ENCODE data around the gene SEMA3F.

SEMA3F gene

GRCh38 chr3:50168388-50168787, 13.3 kb downstream of the SEMA3F start:
- Histone ChIP-seq H3K27ac (replicated peaks) (no peak overlapping the region), H3K27me3 (ENCODE audit: insufficient read depth, poor library complexity, severe bottlenecking) (peaks cover 3% of the 10 kb centered on the region), H3K4me3 (replicated peaks; ENCODE audit: insufficient read depth, low read length) (no peak overlapping the region)
- no peak for TF ChIP-seq GABPA (IDR thresholded peaks at IDR 0.05; ENCODE audit: low read depth)
- no peak for TF ChIP-seq SPI1 (IDR thresholded peaks at IDR 0.05; ENCODE audit: borderline replicate concordance, low read depth)
- no peak for TF ChIP-seq POLR2AphosphoS5 (IDR thresholded peaks at IDR 0.05; ENCODE audit: low read depth)
- no peak for TF ChIP-seq CTCF (IDR thresholded peaks at IDR 0.05; ENCODE audit: insufficient read depth, low read length)
- TF ChIP-seq REST (IDR thresholded peaks at IDR 0.05; ENCODE audit: insufficient replicate concordance, low read depth), result no peak
- DNase-seq (ENCODE audit: low read depth in 1 of 2, low spot score in 1 of 2), result no peak

GRCh38 chr3:50168791-50169190, 13.7 kb downstream of the SEMA3F start:
- H3K27ac ChIP-seq (replicated peaks), result no peak overlapping the region
- peaks cover 3% of the 10 kb centered on the region for H3K27me3 ChIP-seq (ENCODE audit: insufficient read depth, poor library complexity, severe bottlenecking)
- no peak overlapping the region for H3K4me3 ChIP-seq (replicated peaks; ENCODE audit: insufficient read depth, low read length)
- no peak for TF ChIP-seq CTCF (IDR thresholded peaks at IDR 0.05; ENCODE audit: insufficient read depth, low read length)
- TF ChIP-seq SPI1 (IDR thresholded peaks at IDR 0.05; ENCODE audit: borderline replicate concordance, low read depth), result no peak
- no peak for TF ChIP-seq GABPA (IDR thresholded peaks at IDR 0.05; ENCODE audit: low read depth)
- no peak for TF ChIP-seq REST (IDR thresholded peaks at IDR 0.05; ENCODE audit: insufficient replicate concordance, low read depth)
- TF ChIP-seq POLR2AphosphoS5 (IDR thresholded peaks at IDR 0.05; ENCODE audit: low read depth), result no peak
- no peak for DNase-seq (ENCODE audit: low read depth in 1 of 2, low spot score in 1 of 2)

GRCh38 chr3:50169232-50169832, 14.2 kb downstream of the SEMA3F start:
- no peak overlapping the region for H3K4me3 ChIP-seq (replicated peaks; ENCODE audit: insufficient read depth, low read length)
- TF ChIP-seq POLR2AphosphoS5 (IDR thresholded peaks at IDR 0.05; ENCODE audit: low read depth) (no peak), GABPA (IDR thresholded peaks at IDR 0.05; ENCODE audit: low read depth) (no peak), SPI1 (IDR thresholded peaks at IDR 0.05; ENCODE audit: borderline replicate concordance, low read depth) (no peak), REST (IDR thresholded peaks at IDR 0.05; ENCODE audit: insufficient replicate concordance, low read depth) (no peak), CTCF (IDR thresholded peaks at IDR 0.05; ENCODE audit: insufficient read depth, low read length) (no peak)
- H3K27ac ChIP-seq (replicated peaks), result no peak overlapping the region
- no peak for DNase-seq (ENCODE audit: low read depth in 1 of 2, low spot score in 1 of 2)
- peaks cover 3% of the 10 kb centered on the region for H3K27me3 ChIP-seq (ENCODE audit: insufficient read depth, poor library complexity, severe bottlenecking)
